B cell (primary cell): ENCODE data around the gene ZNF560. TPM values are rescaled to one million over a fixed set of nuclear protein-coding genes. Genes with fewer than 3 reads are reported as not detected.

Source experiments
- ATAC-seq: fragments of 200-7000 bp; cut with Tn5 transposase; one replicate; pipeline ENCODE4 v1.10.0; 2021; ENCODE audit warnings: low read depth, mild to moderate bottlenecking, moderate number of reproducible peaks, moderate library complexity
- CTCF ChIA-PET: fragments of 350-600 bp; sonication (Branson Sonifier 250); formaldehyde crosslinking; loops from one replicate; lab custom pipeline; 2021; ENCODE audit warnings: antibody characterized with exemption, inconsistent platforms; lab: Charles Lee
- POLR2A ChIA-PET: fragments of 350-600 bp; sonication (Branson Sonifier 250); formaldehyde crosslinking; loops from one replicate; lab custom pipeline; 2021; ENCODE audit warnings: antibody characterized with exemption; lab: Charles Lee
- DNase-seq: peaks from one replicate; pipeline ENCODE4 v3.0.0; 2013
- H2AFZ ChIP-seq: 2 replicates; pipeline ENCODE4 v1.6.1; 2012; ENCODE audit warnings: mild to moderate bottlenecking, low read depth, low read length; ENCODE audit not compliant: insufficient read depth, poor library complexity, severe bottlenecking
- H3K27ac ChIP-seq, 2 donors: 1 replicate in 1 of 2; 2 replicates in 1 of 2; pipeline ENCODE4 v1.5.1; 2012 to 2013; ENCODE audit warnings: low read length in 2 of 2, mild to moderate bottlenecking in 2 of 2, moderate library complexity in 1 of 2
- H3K27me3 ChIP-seq, 4 experiments: fragments of 200-600 bp in 1 of 4; sonication (generic) in 1 of 4; replicated peaks in 1 of 4; 1 replicate in 2 of 4; 2 replicates in 2 of 4; pipeline versions ENCODE4 v1.6.1 to v1.7.0; 2013 to 2016; ENCODE audit warnings: low read length in 3 of 4, mild to moderate bottlenecking in 2 of 4, mixed read lengths in 1 of 4, moderate library complexity in 1 of 4; ENCODE audit not compliant: insufficient read depth in 4 of 4, control insufficient read depth in 3 of 4; ENCODE audit errors: control extremely low read depth in 1 of 4
- H3K36me3 ChIP-seq, 2 experiments: replicated peaks in 1 of 2; 1 replicate in 1 of 2; 2 replicates in 1 of 2; pipeline versions ENCODE4 v1.6.1 to v1.7.1; 2013; ENCODE audit warnings: low read length in 1 of 2; ENCODE audit not compliant: insufficient read depth in 2 of 2, control insufficient read depth in 1 of 2; ENCODE audit errors: control extremely low read depth in 1 of 2, extremely low read depth in 1 of 2
- H3K4me1 ChIP-seq, 2 donors: fragments of 200-600 bp in 1 of 2; sonication (generic) in 1 of 2; 1 replicate in 1 of 2; 2 replicates in 1 of 2; pipeline versions ENCODE4 v1.5.1 to v1.6.1; 2013 to 2017; ENCODE audit warnings: low read length in 2 of 2; ENCODE audit not compliant: control insufficient read depth in 2 of 2, insufficient read depth in 2 of 2
- H3K4me2 ChIP-seq: replicated peaks from 2 replicates; pipeline ENCODE3; 2012; ENCODE audit warnings: mild to moderate bottlenecking, low read depth, low read length; ENCODE audit not compliant: poor library complexity, severe bottlenecking
- H3K4me3 ChIP-seq, 5 experiments: fragments of 200-600 bp in 1 of 5; sonication (generic) in 1 of 5; 1 replicate in 3 of 5; 2 replicates in 2 of 5; pipeline versions ENCODE4 v1.5.1 to v1.7.0; 2011 to 2016; ENCODE audit warnings: low read length in 4 of 5, mild to moderate bottlenecking in 4 of 5, low read depth in 2 of 5, control low read depth in 1 of 5, moderate library complexity in 1 of 5; ENCODE audit not compliant: insufficient read depth in 1 of 5; ENCODE audit errors: control extremely low read depth in 1 of 5, extremely low read depth in 1 of 5
- H3K79me2 ChIP-seq: fragments of 200-600 bp; sonication (generic); one replicate; pipeline ENCODE4 v1.6.0; 2016; ENCODE audit warnings: low read length; ENCODE audit not compliant: control insufficient read depth, insufficient read depth
- H3K9ac ChIP-seq: fragments of 200-600 bp; sonication (generic); 2 replicates; pipeline ENCODE4 v1.6.1; 2017; ENCODE audit warnings: mild to moderate bottlenecking, low read length, moderate library complexity
- H3K9me3 ChIP-seq, 3 donors: one replicate each; pipeline versions ENCODE4 v1.6.1 to v1.7.1; 2013; ENCODE audit warnings: low read length in 2 of 3; ENCODE audit not compliant: control insufficient read depth in 2 of 3, insufficient read depth in 1 of 3; ENCODE audit errors: control extremely low read depth in 1 of 3
- H4K20me1 ChIP-seq: 2 replicates; pipeline ENCODE4 v1.6.0; 2012; ENCODE audit warnings: mild to moderate bottlenecking, low read length; ENCODE audit not compliant: insufficient read depth, control insufficient read depth, poor library complexity, severe bottlenecking
- H3K27ac Mint-ChIP-seq: one replicate; pipeline ENCODE4 v1.8.0; 2021; ENCODE audit warnings: mixed read lengths
- H3K27me3 Mint-ChIP-seq: one replicate; pipeline ENCODE4 v1.8.0; 2021; ENCODE audit warnings: mixed read lengths
- H3K4me1 Mint-ChIP-seq: one replicate; pipeline ENCODE4 v1.8.0; 2021; ENCODE audit warnings: mixed read lengths
- H3K4me3 Mint-ChIP-seq: one replicate; pipeline ENCODE4 v1.8.0; 2021; ENCODE audit warnings: mixed read lengths
- H3K9me3 Mint-ChIP-seq: one replicate; pipeline ENCODE4 v1.8.0; 2022; ENCODE audit warnings: mixed read lengths; ENCODE audit not compliant: insufficient read depth
- CTCF ChIP-seq: fragments of 200-600 bp; IDR thresholded peaks from one replicate; pipeline ENCODE4 v1.8.0; 2022; ENCODE audit warnings: antibody characterized with exemption, mild to moderate bottlenecking
- EZH2 ChIP-seq: IDR thresholded peaks from 2 replicates; pipeline ENCODE4 v1.6.1; 2012; ENCODE audit warnings: borderline replicate concordance, low read depth, mild to moderate bottlenecking, moderate library complexity, low read length; ENCODE audit not compliant: insufficient read depth, poor library complexity, severe bottlenecking
- WGBS: methylation state at CpG from one replicate; pipeline ENCODE4 v1.1.5; 2013; ENCODE audit warnings: missing lambda C conversion rate; ENCODE audit not compliant: insufficient coverage; 5-methylcytosine and 5-hydroxymethylcytosine counted together
- intact Hi-C: fragments of 100-400 bp; cut with micrococcal nuclease; formaldehyde crosslinking; loops from one replicate; pipeline ENCODE4 v1.10.0; 2022
- polyA plus RNA-seq: library from polyadenylated mRNA; depleted of rRNA; stranded (reverse); fragments of >200 nt; gene quantifications from 2 replicates; pipeline ENCODE4 v1.2.3, GENCODE V29; 2012
- total RNA-seq, 2 donors: library from RNA; stranded (reverse); fragments of 120-200 nt in 1 of 2; gene quantifications; 1 replicate in 1 of 2; 2 replicates in 1 of 2; pipeline versions ENCODE4 v1.2.3 to v1.2.4, GENCODE V29; 2013 to 2022

ZNF560 gene
- total and polyA plus RNA-seq, 2 donors (not counting 1 experiment from before 2014, with no cell fraction given): not detected

- Histone ChIP-seq H4K20me1 (no peaks in the 10 kb centered on the region), H3K27ac (no peak overlapping the region), H3K36me3 (no peaks in the 10 kb centered on the region), H3K27me3 (no peaks in the 10 kb centered on the region), H3K9me3 (peaks cover 2 to 72% (median 34%) of the 10 kb centered on the region in 3 donors), H3K4me2 (no peak overlapping the region), H3K4me3 (no peak overlapping the region), H3K79me2 (no peaks in the 10 kb centered on the region), H2AFZ (no peak overlapping the region), H3K9ac (no peak overlapping the region), H3K4me1 (no peaks in the 10 kb centered on the region)
- DNase-seq: no peak
- ATAC-seq: no peak
- TF ChIP-seq EZH2 (no peak), CTCF (no peak)
- Mint-ChIP-seq H3K4me3 (no peak overlapping the region), H3K27me3 (no peaks in the 10 kb centered on the region), H3K27ac (no peak overlapping the region), H3K4me1 (no peaks in the 10 kb centered on the region), H3K9me3 (peaks cover 28% of the 10 kb centered on the region)
- intact Hi-C loops: no loop called here
- CTCF ChIA-PET: no interaction called here
- POLR2A ChIA-PET: no interaction called here
- 92% methylated on average over 2 of the region's 4 CpGs for WGBS
Measured at GRCh38 chr19:9453953-9454352, 44.5 kb downstream of the ZNF560 start.

GRCh38 chr19:9445037-9445436, 53.4 kb downstream of the ZNF560 start:
- no peak for DNase-seq
- peaks cover 21% of the 10 kb centered on the region for H3K9me3 Mint-ChIP-seq

More at GRCh38 chr19:9445037-9445436, 53.4 kb downstream of the ZNF560 start:
- Histone ChIP-seq H3K9me3 (peaks cover 9 to 54% (median 37%) of the 10 kb centered on the region in 3 donors), H3K4me1 (no peaks in the 10 kb centered on the region), H3K79me2 (peaks cover 5% of the 10 kb centered on the region), H3K36me3 (peaks cover 0 to 3% of the 10 kb centered on the region in 2 experiments), H4K20me1 (no peaks in the 10 kb centered on the region), H3K27me3 (no peaks in the 10 kb centered on the region), H3K4me3 (no peak overlapping the region), H3K4me2 (no peak overlapping the region), H3K27ac (no peak overlapping the region), H3K9ac (no peak overlapping the region), H2AFZ (no peak overlapping the region)
- ChIA-PET POLR2A (no interaction called here), CTCF (no interaction called here)
- intact Hi-C loops: no loop called here
- no CpG with 5 or more reads among the region's 1 CpG for WGBS
- H3K27ac Mint-ChIP-seq: no peak overlapping the region
- no peak overlapping the region for H3K4me3 Mint-ChIP-seq
- ATAC-seq: no peak
- H3K4me1 Mint-ChIP-seq: no peaks in the 10 kb centered on the region
- H3K27me3 Mint-ChIP-seq: no peaks in the 10 kb centered on the region
- no peak for TF ChIP-seq EZH2
- no peak for TF ChIP-seq CTCF
